NCI-H2081 treated with DMSO at 0.1 percent for 48 hours (cell line): Measurements from ENCODE around the gene PCBP3.

Experiments
- DNase-seq: peaks from one replicate; lab custom pipeline; 2025; lab: John Stamatoyannopoulos, UW

Gene PCBP3

GRCh38 chr21:45982092-45982757 lies 338.7 kb downstream of the PCBP3 start:
- DNase-seq = no peak

GRCh38 chr21:45982758-45983648 lies 339.5 kb downstream of the PCBP3 start:
- DNase-seq = no peak

GRCh38 chr21:45983649-45983965 lies 340.1 kb downstream of the PCBP3 start:
- no peak for DNase-seq

GRCh38 chr21:45983981-45984551 lies 340.5 kb downstream of the PCBP3 start:
- no peak for DNase-seq

- no peak for DNase-seq
These were observed 341.1 kb downstream of the PCBP3 start for GRCh38 chr21:45984584-45985095.

- DNase-seq = no peak
These were observed 342.2 kb downstream of the PCBP3 start for GRCh38 chr21:45985471-45986315.

GRCh38 chr21:45986316-45987051 lies 343.0 kb downstream of the PCBP3 start:
- DNase-seq = no peak

GRCh38 chr21:45987121-45987711 lies 343.7 kb downstream of the PCBP3 start:
- DNase-seq = no peak

- no peak for DNase-seq
These were observed 345.1 kb downstream of the PCBP3 start for GRCh38 chr21:45988366-45989347.

GRCh38 chr21:45989355-45990048 lies 346.0 kb downstream of the PCBP3 start:
- DNase-seq = no peak

- no peak for DNase-seq
These were observed 346.7 kb downstream of the PCBP3 start for GRCh38 chr21:45990049-45990711.

GRCh38 chr21:45990741-45991605 lies 347.4 kb downstream of the PCBP3 start:
- DNase-seq = no peak

GRCh38 chr21:45991606-45992300 lies 348.2 kb downstream of the PCBP3 start:
- DNase-seq = no peak
